IMR-90 (cell line): Measurements from ENCODE around the gene IRF4.

Experiments
- ELK1 ChIP-seq: fragments of 150-350 bp; IDR thresholded peaks from 2 replicates; pipeline ENCODE4 v1.6.1; 2016; ENCODE audit warnings: low read depth, mild to moderate bottlenecking, low read length, moderate library complexity, borderline replicate concordance
- MAFK ChIP-seq: IDR thresholded peaks from 2 replicates; pipeline ENCODE4 v1.6.1; 2012; ENCODE audit warnings: low read depth, low read length, improper control_type of control experiment
- POLR2A ChIP-seq: IDR thresholded peaks from 2 replicates; pipeline ENCODE4 v1.6.1; 2012; ENCODE audit warnings: mild to moderate bottlenecking, low read depth, low read length
- TF ChIP-seq, protein P1 (sequence below): conservative IDR thresholded peaks from 2 replicates; pipeline ENCODE4 v1.5.1; 2012; ENCODE audit warnings: mild to moderate bottlenecking, low read depth, low read length, improper control_type of control experiment

DNA sequence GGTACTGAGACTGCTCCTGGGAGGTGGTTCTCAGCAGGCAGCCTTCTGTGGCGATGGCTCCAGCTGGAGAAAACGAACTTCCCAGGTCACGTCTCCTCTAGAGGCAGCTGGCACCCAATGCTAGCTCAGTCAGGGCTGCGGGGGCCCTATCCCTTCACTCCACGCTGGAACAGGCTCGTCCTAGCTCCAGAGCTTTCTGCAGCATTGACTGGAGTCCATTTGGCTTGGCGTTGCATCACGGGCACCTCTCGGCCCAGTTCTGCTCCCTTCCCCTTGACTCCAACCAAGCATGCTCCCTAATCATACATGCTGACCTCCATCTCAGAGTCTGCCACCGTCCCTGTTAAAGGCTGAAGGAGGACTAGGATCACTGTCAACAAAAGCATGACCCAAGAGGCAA lies 5.9 kb upstream of the IRF4 start:
- TF ChIP-seq, protein P1, sequence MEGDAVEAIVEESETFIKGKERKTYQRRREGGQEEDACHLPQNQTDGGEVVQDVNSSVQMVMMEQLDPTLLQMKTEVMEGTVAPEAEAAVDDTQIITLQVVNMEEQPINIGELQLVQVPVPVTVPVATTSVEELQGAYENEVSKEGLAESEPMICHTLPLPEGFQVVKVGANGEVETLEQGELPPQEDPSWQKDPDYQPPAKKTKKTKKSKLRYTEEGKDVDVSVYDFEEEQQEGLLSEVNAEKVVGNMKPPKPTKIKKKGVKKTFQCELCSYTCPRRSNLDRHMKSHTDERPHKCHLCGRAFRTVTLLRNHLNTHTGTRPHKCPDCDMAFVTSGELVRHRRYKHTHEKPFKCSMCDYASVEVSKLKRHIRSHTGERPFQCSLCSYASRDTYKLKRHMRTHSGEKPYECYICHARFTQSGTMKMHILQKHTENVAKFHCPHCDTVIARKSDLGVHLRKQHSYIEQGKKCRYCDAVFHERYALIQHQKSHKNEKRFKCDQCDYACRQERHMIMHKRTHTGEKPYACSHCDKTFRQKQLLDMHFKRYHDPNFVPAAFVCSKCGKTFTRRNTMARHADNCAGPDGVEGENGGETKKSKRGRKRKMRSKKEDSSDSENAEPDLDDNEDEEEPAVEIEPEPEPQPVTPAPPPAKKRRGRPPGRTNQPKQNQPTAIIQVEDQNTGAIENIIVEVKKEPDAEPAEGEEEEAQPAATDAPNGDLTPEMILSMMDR: no peak
- TF ChIP-seq POLR2A (no peak), MAFK (no peak), ELK1 (no peak)
